ENCODE measurements around the gene ARRB1.

- no peak for TF ChIP-seq GATA2 (IDR thresholded peaks at IDR 0.05; ENCODE audit: low read depth, low read length)
- TF ChIP-seq GATA3 (IDR thresholded peaks at IDR 0.05; ENCODE audit: low read depth, low read length), result no peak
Measured at GRCh38 chr11:75279273-75279672, 72.2 kb downstream of the ARRB1 start.

All from SH-SY5Y (cell line).